Measurements from ENCODE around the gene TMEM231.

The TMEM231 gene

DNA sequence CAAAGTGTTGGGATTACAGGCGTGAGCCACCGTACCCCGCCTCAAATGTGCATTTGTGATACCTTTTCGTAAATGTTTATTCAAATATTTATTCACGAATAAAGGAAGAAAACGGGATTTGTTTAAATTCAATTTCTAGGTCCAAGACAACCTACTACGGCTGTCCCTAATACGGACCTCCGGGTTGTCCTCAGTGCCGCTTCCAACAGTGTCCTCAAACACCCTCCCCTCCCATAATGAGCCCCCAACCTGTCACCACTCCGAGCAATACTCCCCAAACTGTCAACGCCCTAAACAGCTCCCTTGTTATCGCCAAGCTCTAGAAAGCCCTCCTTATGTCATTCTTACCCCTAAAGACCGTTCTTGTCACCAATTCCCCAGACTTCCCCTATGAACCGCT, 9.6 kb upstream of the TMEM231 start:
- Histone ChIP-seq H3K9me2 (replicated peaks; ENCODE audit: insufficient read depth, low read length) (no peaks in the 10 kb centered on the region), H3K4me2 (ENCODE audit: low read depth, low read length) (peak overlapping the region; percentile 86), H2AFZ (ENCODE audit: low read length) (peak overlapping the region; percentile 87), H3F3A (ENCODE audit: insufficient read depth, low read length) (no peaks in the 10 kb centered on the region), H3K4me3 (ENCODE audit: low read length) (peak overlapping the region; percentile 83), H4K20me1 (ENCODE audit: insufficient read depth, low read length) (no peaks in the 10 kb centered on the region), H3K79me2 (ENCODE audit: low read length) (peaks cover 18% of the 10 kb centered on the region), H3K27me3 (replicated peaks; ENCODE audit: insufficient read depth, low read length) (no peaks in the 10 kb centered on the region), H3K36me3 (replicated peaks; ENCODE audit: insufficient read depth, low read length) (no peaks in the 10 kb centered on the region; the same call in 1 of the 2 replicates), H3K4me1 (ENCODE audit: low read length) (no peaks in the 10 kb centered on the region), H3K27ac (ENCODE audit: low read length) (peak overlapping the region; percentile 13; the same call in 1 of the 2 replicates), H3K9ac (ENCODE audit: low read length) (peak overlapping the region; percentile 64; the same call in 1 of the 2 replicates), H3K9me3 (replicated peaks; ENCODE audit: insufficient read depth, low read length) (no peaks in the 10 kb centered on the region)
- DNase-seq: no peak
- TF ChIP-seq EZH2phosphoT487 (IDR thresholded peaks at IDR 0.05; ENCODE audit: low read length): no peak
- no peak for TF ChIP-seq EZH2 (optimal IDR thresholded peaks at IDR 0.05; ENCODE audit: low read depth, low read length)
- TF ChIP-seq, protein P1, sequence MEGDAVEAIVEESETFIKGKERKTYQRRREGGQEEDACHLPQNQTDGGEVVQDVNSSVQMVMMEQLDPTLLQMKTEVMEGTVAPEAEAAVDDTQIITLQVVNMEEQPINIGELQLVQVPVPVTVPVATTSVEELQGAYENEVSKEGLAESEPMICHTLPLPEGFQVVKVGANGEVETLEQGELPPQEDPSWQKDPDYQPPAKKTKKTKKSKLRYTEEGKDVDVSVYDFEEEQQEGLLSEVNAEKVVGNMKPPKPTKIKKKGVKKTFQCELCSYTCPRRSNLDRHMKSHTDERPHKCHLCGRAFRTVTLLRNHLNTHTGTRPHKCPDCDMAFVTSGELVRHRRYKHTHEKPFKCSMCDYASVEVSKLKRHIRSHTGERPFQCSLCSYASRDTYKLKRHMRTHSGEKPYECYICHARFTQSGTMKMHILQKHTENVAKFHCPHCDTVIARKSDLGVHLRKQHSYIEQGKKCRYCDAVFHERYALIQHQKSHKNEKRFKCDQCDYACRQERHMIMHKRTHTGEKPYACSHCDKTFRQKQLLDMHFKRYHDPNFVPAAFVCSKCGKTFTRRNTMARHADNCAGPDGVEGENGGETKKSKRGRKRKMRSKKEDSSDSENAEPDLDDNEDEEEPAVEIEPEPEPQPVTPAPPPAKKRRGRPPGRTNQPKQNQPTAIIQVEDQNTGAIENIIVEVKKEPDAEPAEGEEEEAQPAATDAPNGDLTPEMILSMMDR (IDR thresholded peaks at IDR 0.05; ENCODE audit: low read length): no peak

DNA sequence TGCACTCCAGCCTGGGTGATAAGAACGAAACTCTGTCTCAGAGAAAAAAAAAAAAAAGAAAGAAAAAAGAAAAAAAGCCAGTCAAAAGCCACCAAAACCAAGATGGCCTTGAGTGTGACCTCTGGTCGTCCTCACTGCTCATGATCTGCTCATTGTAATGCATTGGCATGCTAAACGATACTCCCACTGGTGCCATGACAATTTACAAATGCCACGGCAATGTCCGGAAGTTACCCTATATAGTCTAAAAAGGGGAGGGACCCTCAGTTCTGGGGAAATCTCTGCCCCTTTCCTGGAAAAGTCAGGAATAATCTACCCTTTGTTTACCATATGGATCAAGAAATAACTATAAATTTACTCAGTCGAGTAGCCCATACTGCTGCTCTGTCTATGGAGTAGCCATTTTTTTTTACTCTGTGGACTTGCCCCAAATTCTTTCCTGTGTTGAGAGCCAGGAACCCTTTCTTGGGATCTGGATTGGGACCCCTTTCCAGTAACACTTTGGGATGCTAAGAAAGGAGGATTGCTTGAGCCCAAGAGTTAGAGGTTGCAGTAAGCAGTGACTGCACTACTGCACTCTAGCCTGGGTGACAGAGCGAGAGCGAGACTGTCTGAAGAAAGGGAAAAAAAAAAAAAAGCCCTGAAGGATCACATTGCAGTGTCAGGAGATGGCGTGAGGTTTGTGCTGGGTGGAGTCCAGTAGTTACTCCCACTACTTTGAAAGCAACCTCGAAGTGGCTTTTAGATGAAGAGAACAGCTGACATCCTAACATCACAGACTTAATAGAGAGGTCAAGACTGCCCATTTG, 3.7 kb upstream of the TMEM231 start:
- Histone ChIP-seq H3K4me3 (ENCODE audit: low read length) (no peak overlapping the region), H3K27ac (ENCODE audit: low read length) (no peak overlapping the region), H3K4me2 (ENCODE audit: low read depth, low read length) (no peak overlapping the region), H3K9ac (ENCODE audit: low read length) (no peak overlapping the region), H3K4me1 (ENCODE audit: low read length) (no peaks in the 10 kb centered on the region), H3K36me3 (replicated peaks; ENCODE audit: insufficient read depth, low read length) (no peaks in the 10 kb centered on the region), H3K79me2 (ENCODE audit: low read length) (no peaks in the 10 kb centered on the region), H3K9me3 (replicated peaks; ENCODE audit: insufficient read depth, low read length) (no peaks in the 10 kb centered on the region), H3F3A (ENCODE audit: insufficient read depth, low read length) (peaks cover 4% of the 10 kb centered on the region; the same call in 1 of the 2 replicates), H3K27me3 (replicated peaks; ENCODE audit: insufficient read depth, low read length) (no peaks in the 10 kb centered on the region), H2AFZ (ENCODE audit: low read length) (no peak overlapping the region), H3K9me2 (replicated peaks; ENCODE audit: insufficient read depth, low read length) (no peaks in the 10 kb centered on the region), H4K20me1 (ENCODE audit: insufficient read depth, low read length) (no peaks in the 10 kb centered on the region)
- TF ChIP-seq, protein P1 (IDR thresholded peaks at IDR 0.05; ENCODE audit: low read length): no peak
- no peak for DNase-seq

DNA sequence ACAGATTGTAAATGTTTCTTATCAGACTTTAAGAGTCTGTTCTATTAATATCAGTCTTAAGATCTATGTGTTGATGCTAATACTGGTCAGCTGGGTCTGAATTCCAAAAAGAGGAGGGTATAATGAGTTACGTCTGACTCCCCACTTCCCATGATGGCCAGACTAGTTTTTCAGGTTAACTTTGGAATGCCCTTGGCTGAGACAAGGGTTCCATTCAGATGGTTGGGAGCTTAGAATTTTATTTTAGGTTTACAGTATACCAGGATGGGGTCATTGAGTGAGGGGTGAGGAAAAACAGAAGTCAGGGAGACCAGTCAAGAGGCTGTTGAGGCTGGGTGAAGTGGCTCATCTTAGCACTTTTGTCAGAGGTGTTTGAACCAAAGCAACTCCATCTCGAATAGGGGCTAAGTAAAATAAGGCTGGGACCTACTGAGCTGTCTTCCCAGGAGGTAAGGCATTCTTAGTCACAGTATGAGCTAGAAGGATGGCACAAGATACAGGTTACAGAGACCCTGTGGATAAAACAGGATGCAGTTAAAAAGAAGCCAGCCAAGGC, 2.9 kb upstream of the TMEM231 start:
- DNase-seq: no peak
- Histone ChIP-seq H3K27me3 (replicated peaks; ENCODE audit: insufficient read depth, low read length) (no peaks in the 10 kb centered on the region), H3F3A (ENCODE audit: insufficient read depth, low read length) (peaks cover 4% of the 10 kb centered on the region; the same call in 1 of the 2 replicates), H3K9me2 (replicated peaks; ENCODE audit: insufficient read depth, low read length) (no peaks in the 10 kb centered on the region), H3K4me2 (ENCODE audit: low read depth, low read length) (no peak overlapping the region), H3K27ac (ENCODE audit: low read length) (no peak overlapping the region), H3K9me3 (replicated peaks; ENCODE audit: insufficient read depth, low read length) (no peaks in the 10 kb centered on the region), H2AFZ (ENCODE audit: low read length) (no peak overlapping the region), H3K36me3 (replicated peaks; ENCODE audit: insufficient read depth, low read length) (no peaks in the 10 kb centered on the region), H4K20me1 (ENCODE audit: insufficient read depth, low read length) (no peaks in the 10 kb centered on the region), H3K4me1 (ENCODE audit: low read length) (no peaks in the 10 kb centered on the region), H3K9ac (ENCODE audit: low read length) (no peak overlapping the region), H3K79me2 (ENCODE audit: low read length) (no peaks in the 10 kb centered on the region), H3K4me3 (ENCODE audit: low read length) (no peak overlapping the region)
- TF ChIP-seq, protein P1 (IDR thresholded peaks at IDR 0.05; ENCODE audit: low read length): no peak
- TF ChIP-seq EZH2 (optimal IDR thresholded peaks at IDR 0.05; ENCODE audit: low read depth, low read length) (no peak), EZH2phosphoT487 (IDR thresholded peaks at IDR 0.05; ENCODE audit: low read length) (no peak)
